ENCODE results near the gene OPN1MW3. TPM values are rescaled to one million over a fixed set of nuclear protein-coding genes. Genes with fewer than 3 reads are reported as not detected.

OPN1MW3 gene
- polyA plus RNA-seq, 1 donor from 2014 or later = not detected

DNA sequence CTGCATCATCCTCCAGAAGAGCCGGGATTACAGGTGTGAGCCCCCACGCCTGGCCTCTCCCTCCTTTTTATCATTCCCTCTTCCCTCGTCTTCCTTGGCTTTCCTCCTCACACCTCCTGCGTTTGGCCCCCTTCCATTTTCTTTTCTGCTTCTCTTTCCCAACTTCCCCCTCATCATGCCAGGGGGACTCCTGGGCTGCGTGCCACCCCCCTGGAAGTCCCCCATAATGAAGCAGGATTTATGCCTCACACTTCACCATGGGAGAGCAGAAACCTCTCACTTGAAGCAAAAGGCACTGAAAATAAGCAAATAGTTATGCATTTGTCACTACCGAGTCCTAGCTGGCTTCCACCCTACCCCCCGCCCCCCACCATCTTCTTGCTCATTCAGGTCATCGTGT lies 46.1 kb downstream of the OPN1MW3 start:
- Histone ChIP-seq H3K27me3 (ENCODE audit: insufficient read depth, low read depth, low read length) (no peaks in the 10 kb centered on the region), H3F3A (ENCODE audit: insufficient read depth, low read length, poor library complexity, severe bottlenecking) (no peaks in the 10 kb centered on the region), H3K9me2 (ENCODE audit: insufficient read depth, low read length) (no peaks in the 10 kb centered on the region), H3K27ac (ENCODE audit: low read length) (no peak overlapping the region), H3K9ac (ENCODE audit: low read length) (no peak overlapping the region), H3K4me2 (ENCODE audit: low read length) (no peak overlapping the region), H2AFZ (ENCODE audit: low read depth, low read length) (no peak overlapping the region), H3K79me2 (replicated peaks; ENCODE audit: insufficient read depth, low read length) (no peaks in the 10 kb centered on the region), H3K36me3 (ENCODE audit: insufficient read depth, low read length) (no peaks in the 10 kb centered on the region), H3K9me3 (ENCODE audit: low read length) (no peaks in the 10 kb centered on the region), H4K20me1 (ENCODE audit: insufficient read depth) (no peaks in the 10 kb centered on the region), H3K4me3 (ENCODE audit: low read length) (no peak overlapping the region)
- TF ChIP-seq MXI1 (conservative IDR thresholded peaks at IDR 0.05; ENCODE audit: poor library complexity, severe bottlenecking) (no peak), EZH2 (IDR thresholded peaks at IDR 0.05; ENCODE audit: borderline replicate concordance, insufficient read depth, low read length, poor library complexity, severe bottlenecking) (no peak), EP300 (conservative IDR thresholded peaks at IDR 0.05; ENCODE audit: poor library complexity, severe bottlenecking) (no peak), REST (IDR thresholded peaks at IDR 0.05; ENCODE audit: borderline replicate concordance) (no peak), SMC3 (conservative IDR thresholded peaks at IDR 0.05; ENCODE audit: poor library complexity) (no peak), POLR2AphosphoS5 (IDR thresholded peaks at IDR 0.05) (no peak), RAD21 (conservative IDR thresholded peaks at IDR 0.05) (no peak), TAF1 (IDR thresholded peaks at IDR 0.05; ENCODE audit: low read depth) (no peak)
- TF ChIP-seq, protein P1, sequence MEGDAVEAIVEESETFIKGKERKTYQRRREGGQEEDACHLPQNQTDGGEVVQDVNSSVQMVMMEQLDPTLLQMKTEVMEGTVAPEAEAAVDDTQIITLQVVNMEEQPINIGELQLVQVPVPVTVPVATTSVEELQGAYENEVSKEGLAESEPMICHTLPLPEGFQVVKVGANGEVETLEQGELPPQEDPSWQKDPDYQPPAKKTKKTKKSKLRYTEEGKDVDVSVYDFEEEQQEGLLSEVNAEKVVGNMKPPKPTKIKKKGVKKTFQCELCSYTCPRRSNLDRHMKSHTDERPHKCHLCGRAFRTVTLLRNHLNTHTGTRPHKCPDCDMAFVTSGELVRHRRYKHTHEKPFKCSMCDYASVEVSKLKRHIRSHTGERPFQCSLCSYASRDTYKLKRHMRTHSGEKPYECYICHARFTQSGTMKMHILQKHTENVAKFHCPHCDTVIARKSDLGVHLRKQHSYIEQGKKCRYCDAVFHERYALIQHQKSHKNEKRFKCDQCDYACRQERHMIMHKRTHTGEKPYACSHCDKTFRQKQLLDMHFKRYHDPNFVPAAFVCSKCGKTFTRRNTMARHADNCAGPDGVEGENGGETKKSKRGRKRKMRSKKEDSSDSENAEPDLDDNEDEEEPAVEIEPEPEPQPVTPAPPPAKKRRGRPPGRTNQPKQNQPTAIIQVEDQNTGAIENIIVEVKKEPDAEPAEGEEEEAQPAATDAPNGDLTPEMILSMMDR (IDR thresholded peaks at IDR 0.05; ENCODE audit: poor library complexity, severe bottlenecking) = no peak

DNA sequence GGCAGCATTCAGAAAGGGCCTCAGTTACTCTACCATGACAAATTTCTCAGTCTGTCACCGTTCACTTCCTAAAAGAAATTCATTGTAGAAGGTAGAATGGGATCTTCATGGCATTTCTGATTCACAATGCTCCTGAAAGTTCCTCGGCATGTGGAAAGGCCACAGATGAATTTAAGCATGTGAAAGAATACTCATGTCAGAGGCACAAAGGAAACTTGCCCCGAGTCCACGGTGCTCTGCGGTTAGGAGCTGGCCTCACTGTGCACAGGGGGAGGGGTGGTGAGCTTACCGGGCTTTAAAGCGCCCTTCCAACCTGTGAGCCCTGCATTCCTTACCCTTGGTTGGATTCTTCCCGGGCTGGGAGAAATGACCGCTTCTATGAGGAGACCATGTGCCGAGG lies 47.5 kb downstream of the OPN1MW3 start:
- Histone ChIP-seq H4K20me1 (ENCODE audit: insufficient read depth) (no peaks in the 10 kb centered on the region), H3K27ac (ENCODE audit: low read length) (no peak overlapping the region), H2AFZ (ENCODE audit: low read depth, low read length) (no peak overlapping the region), H3K27me3 (ENCODE audit: insufficient read depth, low read depth, low read length) (no peaks in the 10 kb centered on the region), H3F3A (ENCODE audit: insufficient read depth, low read length, poor library complexity, severe bottlenecking) (no peaks in the 10 kb centered on the region), H3K4me3 (ENCODE audit: low read length) (no peak overlapping the region), H3K36me3 (ENCODE audit: insufficient read depth, low read length) (no peaks in the 10 kb centered on the region), H3K9me2 (ENCODE audit: insufficient read depth, low read length) (no peaks in the 10 kb centered on the region), H3K4me2 (ENCODE audit: low read length) (no peak overlapping the region), H3K79me2 (replicated peaks; ENCODE audit: insufficient read depth, low read length) (no peaks in the 10 kb centered on the region), H3K9me3 (ENCODE audit: low read length) (no peaks in the 10 kb centered on the region), H3K9ac (ENCODE audit: low read length) (no peak overlapping the region)
- TF ChIP-seq SMC3 (conservative IDR thresholded peaks at IDR 0.05; ENCODE audit: poor library complexity) = no peak
- no peak for TF ChIP-seq MXI1 (conservative IDR thresholded peaks at IDR 0.05; ENCODE audit: poor library complexity, severe bottlenecking)
- no peak for TF ChIP-seq RAD21 (conservative IDR thresholded peaks at IDR 0.05)
- TF ChIP-seq, protein P1 (IDR thresholded peaks at IDR 0.05; ENCODE audit: poor library complexity, severe bottlenecking) = no peak
- no peak for TF ChIP-seq TAF1 (IDR thresholded peaks at IDR 0.05; ENCODE audit: low read depth)
- TF ChIP-seq EP300 (conservative IDR thresholded peaks at IDR 0.05; ENCODE audit: poor library complexity, severe bottlenecking) = no peak
- no peak for TF ChIP-seq POLR2AphosphoS5 (IDR thresholded peaks at IDR 0.05)
- no peak for TF ChIP-seq REST (IDR thresholded peaks at IDR 0.05; ENCODE audit: borderline replicate concordance)
- no peak for TF ChIP-seq EZH2 (IDR thresholded peaks at IDR 0.05; ENCODE audit: borderline replicate concordance, insufficient read depth, low read length, poor library complexity, severe bottlenecking)
